Hepatocyte (in vitro differentiated cells): ENCODE measurements around the gene SV2C. TPM values are rescaled to one million over a fixed set of nuclear protein-coding genes. Genes with fewer than 3 reads are reported as not detected.

Experiments
- DNase-seq: peaks from one replicate; pipeline ENCODE4 v3.0.0-alpha.2; 2016; ENCODE audit warnings: low spot score
- H2AFZ ChIP-seq: fragments of 200-600 bp; sonication (generic); 2 replicates; pipeline ENCODE4 v1.6.0; 2016; ENCODE audit warnings: antibody characterized with exemption, mild to moderate bottlenecking
- H3K27ac ChIP-seq: fragments of 200-600 bp; sonication (generic); 2 replicates; pipeline ENCODE4 v1.5.1; 2016; ENCODE audit warnings: mild to moderate bottlenecking
- H3K27me3 ChIP-seq: fragments of 200-600 bp; sonication (generic); 2 replicates; pipeline ENCODE4 v1.6.1; 2016
- H3K36me3 ChIP-seq: fragments of 200-600 bp; sonication (generic); replicated peaks from 2 replicates; pipeline ENCODE4 v1.5.1; 2016; ENCODE audit warnings: low read depth; ENCODE audit not compliant: insufficient read depth
- H3K4me1 ChIP-seq: fragments of 200-600 bp; sonication (generic); 2 replicates; pipeline ENCODE4 v1.5.1; 2016; ENCODE audit warnings: mild to moderate bottlenecking, moderate library complexity; ENCODE audit not compliant: insufficient read depth
- H3K4me2 ChIP-seq: fragments of 200-600 bp; sonication (generic); 2 replicates; pipeline ENCODE4 v1.6.0; 2016
- H3K4me3 ChIP-seq: fragments of 200-600 bp; sonication (generic); 2 replicates; pipeline ENCODE4 v1.5.1; 2016; ENCODE audit warnings: mild to moderate bottlenecking
- H3K79me2 ChIP-seq: fragments of 200-600 bp; sonication (generic); 2 replicates; pipeline ENCODE4 v1.6.0; 2017; ENCODE audit warnings: mild to moderate bottlenecking
- H3K9me2 ChIP-seq: fragments of 200-600 bp; sonication (generic); replicated peaks from 2 replicates; pipeline ENCODE4 v1.6.0; 2017; ENCODE audit warnings: mild to moderate bottlenecking; ENCODE audit not compliant: insufficient read depth
- H3K9me3 ChIP-seq: fragments of 200-600 bp; sonication (generic); 2 replicates; pipeline ENCODE4 v1.5.1; 2016; ENCODE audit warnings: low read depth, mild to moderate bottlenecking
- H4K20me1 ChIP-seq: fragments of 200-600 bp; sonication (generic); 2 replicates; pipeline ENCODE4 v1.6.0; 2016; ENCODE audit warnings: mild to moderate bottlenecking; ENCODE audit not compliant: insufficient read depth, poor library complexity, severe bottlenecking
- EZH2 ChIP-seq: fragments of 200-600 bp; sonication (generic); IDR thresholded peaks from 2 replicates; pipeline ENCODE4 v1.6.1; 2016; ENCODE audit warnings: antibody characterized with exemption, mild to moderate bottlenecking, borderline replicate concordance
- EZH2phosphoT487 ChIP-seq: fragments of 200-600 bp; sonication (generic); IDR thresholded peaks from one replicate; pipeline ENCODE4 v1.6.1; 2018; ENCODE audit warnings: antibody characterized with exemption, mild to moderate bottlenecking, low read depth, moderate library complexity; ENCODE audit not compliant: unreplicated experiment, severe bottlenecking
- WGBS: methylation state at CpG from one replicate; pipeline ENCODE4 v1.1.6; 2016; ENCODE audit warnings: low lambda C conversion rate; ENCODE audit errors: missing lambda C conversion rate; 5-methylcytosine and 5-hydroxymethylcytosine counted together
- polyA plus RNA-seq: library from polyadenylated mRNA; unstranded; fragments of >200 nt; fragmentation: Nextera tagmentation; extraction: Ambion mirVana; gene quantifications from 2 replicates; pipeline ENCODE4 v1.2.1, GENCODE V29; 2016
- total RNA-seq: library from RNA; depleted of rRNA; stranded (reverse); fragments of >200 nt; gene quantifications from 2 replicates; pipeline ENCODE4 v1.2.3, GENCODE V29; 2014
- TF ChIP-seq, protein P1 (sequence below): fragments of 200-600 bp; sonication (generic); IDR thresholded peaks from 2 replicates; pipeline ENCODE4 v1.5.1; 2016; ENCODE audit warnings: antibody characterized with exemption, mild to moderate bottlenecking; ENCODE audit not compliant: poor library complexity

The SV2C gene
- total and polyA plus RNA-seq, 2 experiments from 2014 or later: under 0.01 to 0.05 TPM

DNA sequence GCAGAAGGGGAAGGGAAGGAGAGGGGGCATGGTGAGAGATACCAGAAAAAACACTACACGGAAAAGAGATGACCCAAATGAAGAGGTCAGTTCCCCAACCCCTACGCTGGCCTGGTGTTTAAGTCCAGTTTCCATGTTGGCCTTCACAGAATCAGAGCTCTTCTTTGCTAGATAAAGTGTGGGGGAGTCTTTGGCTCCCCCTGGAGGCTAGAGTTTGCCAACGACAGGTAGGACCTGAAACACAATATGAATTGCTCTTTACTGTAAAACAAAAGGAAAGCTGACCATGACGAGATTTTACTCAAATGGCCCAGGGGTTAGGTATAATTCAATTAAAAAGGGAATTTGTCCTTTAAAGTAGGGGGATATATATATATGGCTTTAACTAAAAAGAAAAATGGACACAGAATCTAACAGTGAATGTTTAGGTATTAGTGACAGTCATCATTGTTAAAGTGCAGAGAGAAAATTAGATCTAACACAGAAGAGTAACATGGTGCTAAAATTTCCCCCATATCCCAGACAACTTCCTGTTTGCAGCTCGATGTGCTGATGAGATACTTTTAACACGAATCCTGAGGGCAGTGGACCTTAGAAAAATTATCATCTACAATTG lies 92.0 kb downstream of the SV2C start:
- Histone ChIP-seq H3K9me3 (no peaks in the 10 kb centered on the region), H3K27ac (no peak overlapping the region), H3K36me3 (no peaks in the 10 kb centered on the region), H3K4me2 (no peak overlapping the region), H3K79me2 (no peaks in the 10 kb centered on the region), H3K27me3 (no peaks in the 10 kb centered on the region), H4K20me1 (no peaks in the 10 kb centered on the region), H3K9me2 (no peaks in the 10 kb centered on the region), H2AFZ (no peak overlapping the region), H3K4me1 (no peaks in the 10 kb centered on the region), H3K4me3 (no peak overlapping the region)
- peak; percentile 72 for DNase-seq
- WGBS: 36% methylated on average over 6 of the region's 6 CpGs
- TF ChIP-seq, protein P1, sequence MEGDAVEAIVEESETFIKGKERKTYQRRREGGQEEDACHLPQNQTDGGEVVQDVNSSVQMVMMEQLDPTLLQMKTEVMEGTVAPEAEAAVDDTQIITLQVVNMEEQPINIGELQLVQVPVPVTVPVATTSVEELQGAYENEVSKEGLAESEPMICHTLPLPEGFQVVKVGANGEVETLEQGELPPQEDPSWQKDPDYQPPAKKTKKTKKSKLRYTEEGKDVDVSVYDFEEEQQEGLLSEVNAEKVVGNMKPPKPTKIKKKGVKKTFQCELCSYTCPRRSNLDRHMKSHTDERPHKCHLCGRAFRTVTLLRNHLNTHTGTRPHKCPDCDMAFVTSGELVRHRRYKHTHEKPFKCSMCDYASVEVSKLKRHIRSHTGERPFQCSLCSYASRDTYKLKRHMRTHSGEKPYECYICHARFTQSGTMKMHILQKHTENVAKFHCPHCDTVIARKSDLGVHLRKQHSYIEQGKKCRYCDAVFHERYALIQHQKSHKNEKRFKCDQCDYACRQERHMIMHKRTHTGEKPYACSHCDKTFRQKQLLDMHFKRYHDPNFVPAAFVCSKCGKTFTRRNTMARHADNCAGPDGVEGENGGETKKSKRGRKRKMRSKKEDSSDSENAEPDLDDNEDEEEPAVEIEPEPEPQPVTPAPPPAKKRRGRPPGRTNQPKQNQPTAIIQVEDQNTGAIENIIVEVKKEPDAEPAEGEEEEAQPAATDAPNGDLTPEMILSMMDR: peak; percentile 72
- TF ChIP-seq EZH2: no peak

DNA sequence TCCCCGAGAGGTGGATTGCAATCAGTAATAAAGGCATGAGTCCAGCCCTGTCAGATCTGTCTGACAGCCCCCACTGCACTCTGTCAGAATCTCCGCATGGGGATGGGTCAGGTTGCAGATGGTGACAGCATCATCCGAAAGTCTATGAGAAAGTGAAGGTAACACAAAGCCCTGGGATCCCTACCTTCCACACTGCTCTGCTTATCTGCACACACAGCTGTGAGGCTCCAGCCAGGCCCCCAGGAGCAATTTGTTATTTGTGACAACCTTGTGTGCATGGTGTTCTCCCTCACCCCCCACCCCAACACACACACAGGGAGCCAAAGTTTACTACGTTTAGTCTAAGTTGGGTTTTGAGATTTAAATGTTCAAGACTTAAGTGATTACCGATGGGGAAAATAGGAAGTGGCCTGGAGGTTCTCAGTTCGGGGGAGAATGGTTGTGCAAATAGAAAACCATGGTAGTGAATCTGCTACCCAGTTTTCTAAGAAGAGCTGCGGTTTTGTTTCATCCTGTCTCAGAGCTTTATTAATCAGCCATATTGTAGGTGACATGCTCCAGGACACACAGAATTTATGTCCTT lies 92.7 kb downstream of the SV2C start:
- no peak overlapping the region for H3K4me2 ChIP-seq
- H3K9me3 ChIP-seq: no peaks in the 10 kb centered on the region
- H3K36me3 ChIP-seq: no peaks in the 10 kb centered on the region
- TF ChIP-seq EZH2phosphoT487 (no peak), EZH2 (no peak)
- TF ChIP-seq, protein P1: no peak
- WGBS: 60% methylated on average over 7 of the region's 7 CpGs
- H2AFZ ChIP-seq: no peak overlapping the region
- H3K4me3 ChIP-seq: no peak overlapping the region
- no peaks in the 10 kb centered on the region for H3K79me2 ChIP-seq
- H3K27ac ChIP-seq: no peak overlapping the region
- DNase-seq: no peak
- H3K4me1 ChIP-seq: no peaks in the 10 kb centered on the region
- no peaks in the 10 kb centered on the region for H3K27me3 ChIP-seq
- no peaks in the 10 kb centered on the region for H3K9me2 ChIP-seq
- H4K20me1 ChIP-seq: no peaks in the 10 kb centered on the region

DNA sequence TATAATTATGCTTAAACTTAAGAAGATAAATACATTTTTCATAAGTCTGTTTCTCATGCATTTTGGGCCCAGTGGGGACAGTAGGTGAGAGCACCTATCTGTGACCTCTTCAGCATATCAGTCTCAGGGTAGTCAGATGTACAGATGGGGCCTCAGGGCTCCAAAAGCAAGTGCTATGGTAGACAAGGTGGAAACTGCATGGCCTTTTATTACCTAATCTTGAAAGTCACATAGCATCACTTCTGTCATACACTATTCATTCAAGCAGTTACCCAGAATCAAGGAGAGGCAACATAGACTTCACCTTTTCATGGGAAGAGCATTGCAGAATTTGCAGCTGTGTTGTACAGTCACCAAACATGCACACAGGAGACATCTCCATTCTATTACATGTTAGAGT lies 94.8 kb downstream of the SV2C start:
- no peaks in the 10 kb centered on the region for H3K9me2 ChIP-seq
- no peaks in the 10 kb centered on the region for H3K36me3 ChIP-seq
- no peak overlapping the region for H3K27ac ChIP-seq
- no peaks in the 10 kb centered on the region for H3K27me3 ChIP-seq
- no peaks in the 10 kb centered on the region for H3K9me3 ChIP-seq
- H3K4me1 ChIP-seq: no peaks in the 10 kb centered on the region
- no peak overlapping the region for H3K4me2 ChIP-seq
- H3K4me3 ChIP-seq: no peak overlapping the region
- no peak for TF ChIP-seq EZH2phosphoT487
- no peak for TF ChIP-seq EZH2
- TF ChIP-seq, protein P1: no peak
- no peaks in the 10 kb centered on the region for H3K79me2 ChIP-seq
- H4K20me1 ChIP-seq: no peaks in the 10 kb centered on the region
- no peak overlapping the region for H2AFZ ChIP-seq
- no peak for DNase-seq

DNA sequence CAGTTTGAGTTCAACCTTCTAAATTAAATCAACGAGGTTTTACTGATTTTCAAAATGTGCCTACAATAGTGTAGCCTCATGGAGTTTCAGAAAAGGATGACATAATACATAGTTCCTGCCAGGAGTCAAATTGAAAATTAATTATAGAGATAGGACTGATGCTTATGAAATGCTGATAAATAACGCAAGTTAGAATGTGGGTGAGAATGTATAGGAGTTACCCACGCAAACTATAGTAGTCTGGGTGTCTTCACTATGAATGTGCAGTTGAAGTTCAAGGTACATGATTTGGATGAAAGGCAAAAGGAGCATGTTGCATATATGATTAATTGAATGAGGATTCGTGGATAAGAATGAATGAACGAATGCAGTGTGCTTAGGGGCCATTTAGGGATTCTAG lies 95.7 kb downstream of the SV2C start:
- H3K27ac ChIP-seq: no peak overlapping the region
- TF ChIP-seq EZH2: no peak
- TF ChIP-seq EZH2phosphoT487: no peak
- TF ChIP-seq, protein P1: no peak
- no peaks in the 10 kb centered on the region for H3K9me2 ChIP-seq
- no peaks in the 10 kb centered on the region for H4K20me1 ChIP-seq
- DNase-seq: no peak
- H3K4me1 ChIP-seq: no peaks in the 10 kb centered on the region
- WGBS: 91% methylated on average over 5 of the region's 5 CpGs
- no peaks in the 10 kb centered on the region for H3K27me3 ChIP-seq
- H3K9me3 ChIP-seq: no peaks in the 10 kb centered on the region
- H3K36me3 ChIP-seq: no peaks in the 10 kb centered on the region
- no peaks in the 10 kb centered on the region for H3K79me2 ChIP-seq
- no peak overlapping the region for H3K4me3 ChIP-seq
- H3K4me2 ChIP-seq: no peak overlapping the region
- H2AFZ ChIP-seq: no peak overlapping the region
